Esophagus squamous epithelium (tissue), 4 donors: Measurements from ENCODE around the gene MAPK8IP1.

ENCODE experiments used
- POLR2A ChIP-seq, 4 donors: fragments of 450-650 bp; IDR thresholded peaks; one replicate each; pipeline ENCODE4 v1.6.1; 2017; ENCODE audit warnings: antibody characterized with exemption in 4 of 4, mild to moderate bottlenecking in 4 of 4, moderate library complexity in 3 of 4
- TF ChIP-seq, protein P1 (sequence below), 6 experiments: fragments of 450-650 bp in 4 of 6; fragments of 200-600 bp in 2 of 6; sonication (generic) in 2 of 6; IDR thresholded peaks; one replicate each; pipeline ENCODE4 v1.5.1; 2016 to 2019; ENCODE audit warnings: antibody characterized with exemption in 6 of 6, mild to moderate bottlenecking in 4 of 6, moderate library complexity in 4 of 6

DNA sequence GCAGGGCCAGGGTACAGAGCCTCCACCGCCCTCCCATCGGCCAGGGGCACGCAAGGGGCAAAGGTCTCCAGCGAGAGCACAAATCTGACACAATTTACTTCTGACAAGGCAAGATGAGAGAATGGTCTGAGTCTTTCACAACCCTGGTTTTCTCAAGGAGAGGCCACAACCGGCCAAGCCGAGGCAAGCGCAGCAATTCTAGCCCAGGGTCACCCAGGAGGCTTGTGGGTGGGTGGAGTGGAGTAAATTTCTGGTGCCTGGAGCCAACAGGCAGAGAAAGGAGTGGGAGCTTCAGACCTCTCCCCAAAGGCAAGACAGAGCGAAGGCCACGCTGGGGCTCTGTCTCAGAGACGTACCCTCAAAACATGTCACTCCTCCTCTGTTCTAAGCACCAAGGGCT lies 46.3 kb downstream of the MAPK8IP1 start:
- TF ChIP-seq, protein P1, sequence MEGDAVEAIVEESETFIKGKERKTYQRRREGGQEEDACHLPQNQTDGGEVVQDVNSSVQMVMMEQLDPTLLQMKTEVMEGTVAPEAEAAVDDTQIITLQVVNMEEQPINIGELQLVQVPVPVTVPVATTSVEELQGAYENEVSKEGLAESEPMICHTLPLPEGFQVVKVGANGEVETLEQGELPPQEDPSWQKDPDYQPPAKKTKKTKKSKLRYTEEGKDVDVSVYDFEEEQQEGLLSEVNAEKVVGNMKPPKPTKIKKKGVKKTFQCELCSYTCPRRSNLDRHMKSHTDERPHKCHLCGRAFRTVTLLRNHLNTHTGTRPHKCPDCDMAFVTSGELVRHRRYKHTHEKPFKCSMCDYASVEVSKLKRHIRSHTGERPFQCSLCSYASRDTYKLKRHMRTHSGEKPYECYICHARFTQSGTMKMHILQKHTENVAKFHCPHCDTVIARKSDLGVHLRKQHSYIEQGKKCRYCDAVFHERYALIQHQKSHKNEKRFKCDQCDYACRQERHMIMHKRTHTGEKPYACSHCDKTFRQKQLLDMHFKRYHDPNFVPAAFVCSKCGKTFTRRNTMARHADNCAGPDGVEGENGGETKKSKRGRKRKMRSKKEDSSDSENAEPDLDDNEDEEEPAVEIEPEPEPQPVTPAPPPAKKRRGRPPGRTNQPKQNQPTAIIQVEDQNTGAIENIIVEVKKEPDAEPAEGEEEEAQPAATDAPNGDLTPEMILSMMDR (IDR thresholded peaks at IDR 0.05): no peak
- TF ChIP-seq POLR2A (IDR thresholded peaks at IDR 0.05): no peak
